Measurements from ENCODE around the gene IL9.

IL9 gene

GRCh38 chr5:135843571-135844337 lies 51.9 kb downstream of the IL9 start:
- DNase-seq: peak in 6 of 10 donors; percentile 52 to 93 (median 64)
- intact Hi-C loops (cut with DNase I): no loop called here

GRCh38 chr5:135842737-135843136 lies 52.9 kb downstream of the IL9 start:
- peak in 6 of 10 donors; percentile 47 to 92 (median 55) for DNase-seq
- intact Hi-C loops (cut with DNase I): no loop called here

Data from posterior cingulate gyrus (tissue), 11 donors.